Activated CD8-positive, alpha-beta memory T cell treated with anti-CD3 and anti-CD28 coated beads for 1 hour (primary cell): ENCODE measurements around the gene DSG4.

Experiments
- DNase-seq, 2 donors: peaks; one replicate each; pipeline ENCODE4 v3.0.0-alpha.2; 2020; ENCODE audit warnings: low read depth in 1 of 2; ENCODE audit errors: extremely low read depth in 1 of 2

DSG4 gene

GRCh38 chr18:31444142-31444541 is 67.6 kb downstream of the DSG4 start:
- no peak for DNase-seq

DNA sequence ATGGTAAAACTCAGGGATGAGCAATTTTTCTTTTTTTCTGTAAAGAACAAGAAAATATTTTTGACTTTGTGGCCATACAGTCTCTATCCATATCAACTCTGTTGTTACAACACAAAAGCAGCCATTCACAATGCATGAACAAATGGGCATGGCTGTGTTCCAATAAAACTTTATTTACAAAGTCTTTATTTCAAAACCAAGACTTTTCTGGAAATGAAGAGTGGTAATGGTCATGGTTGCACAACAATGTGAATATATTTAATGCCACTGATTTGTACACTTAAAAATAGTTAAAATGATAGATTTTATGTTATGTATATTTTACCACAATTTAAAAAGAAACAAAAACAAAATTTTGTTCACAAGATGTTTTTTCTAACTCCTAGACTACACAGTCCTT is 69.3 kb downstream of the DSG4 start:
- no peak for DNase-seq

- DNase-seq: no peak
These were observed 70.3 kb downstream of the DSG4 start for GRCh38 chr18:31446854-31447253.

- DNase-seq: no peak
These were observed 71.1 kb downstream of the DSG4 start, which contains the start of gene DSG3 for GRCh38 chr18:31447530-31448191. TSS of gene DSG3 (plus strand) at chr18:31447741. CDS start at chr18:31447878, 137 bp downstream.

- DNase-seq: no peak
These were observed 73.8 kb downstream of the DSG4 start for GRCh38 chr18:31450409-31450808.

DNA sequence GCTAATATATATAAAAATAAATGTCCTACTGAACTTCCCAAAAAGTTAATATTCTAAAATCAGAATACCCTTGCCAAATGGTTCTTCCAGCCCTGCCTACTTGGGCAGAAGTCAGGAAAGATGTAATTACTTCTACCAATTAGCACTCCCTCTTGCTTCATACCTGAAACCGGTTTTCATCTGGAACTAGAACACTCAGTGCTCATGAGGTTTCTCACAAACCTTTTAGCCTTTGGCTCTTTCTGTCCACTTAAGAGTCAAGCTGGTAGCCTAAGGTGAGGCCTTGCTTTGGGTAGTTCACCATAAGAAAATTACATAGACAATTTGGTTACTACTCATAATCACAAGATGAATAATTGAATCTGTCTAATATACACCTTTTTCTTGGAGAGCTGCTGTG is 75.0 kb downstream of the DSG4 start:
- DNase-seq: no peak

GRCh38 chr18:31454066-31454708 is 77.6 kb downstream of the DSG4 start:
- no peak for DNase-seq
